GM10847 (cell line): ENCODE measurements around the gene LHX5.

Experiments used
- POLR2A ChIP-seq: IDR thresholded peaks from 2 replicates; pipeline ENCODE4 v1.6.1; 2011; ENCODE audit not compliant: insufficient read length; ENCODE audit errors: extremely low read depth

Gene LHX5

GRCh38 chr12:113437729-113438100, 34.0 kb downstream of the LHX5 start:
- no peak for TF ChIP-seq POLR2A

GRCh38 chr12:113436993-113437728, 34.5 kb downstream of the LHX5 start:
- TF ChIP-seq POLR2A = no peak

GRCh38 chr12:113436586-113436985, 35.1 kb downstream of the LHX5 start:
- no peak for TF ChIP-seq POLR2A

- no peak for TF ChIP-seq POLR2A
These were observed 36.3 kb downstream of the LHX5 start for GRCh38 chr12:113435367-113435766.

- TF ChIP-seq POLR2A = no peak
These were observed 38.7 kb downstream of the LHX5 start for GRCh38 chr12:113432986-113433385.

- TF ChIP-seq POLR2A = no peak
These were observed 43.2 kb downstream of the LHX5 start for GRCh38 chr12:113428482-113428881.

- no peak for TF ChIP-seq POLR2A
These were observed 43.8 kb downstream of the LHX5 start for GRCh38 chr12:113427882-113428281.

GRCh38 chr12:113425960-113426453, 45.7 kb downstream of the LHX5 start:
- no peak for TF ChIP-seq POLR2A

GRCh38 chr12:113424915-113425823, 46.5 kb downstream of the LHX5 start:
- no peak for TF ChIP-seq POLR2A

GRCh38 chr12:113424456-113424855, 47.2 kb downstream of the LHX5 start:
- TF ChIP-seq POLR2A = no peak

- TF ChIP-seq POLR2A = no peak
These were observed 48.6 kb downstream of the LHX5 start for GRCh38 chr12:113422886-113423669.

GRCh38 chr12:113422030-113422885, 49.4 kb downstream of the LHX5 start, which contains the start of gene SDSL:
Gene SDSL, plus strand, starts transcription at chr12:113422380. Its CDS starts 5,603 bp downstream, at chr12:113427983.
- no peak for TF ChIP-seq POLR2A

GRCh38 chr12:113420996-113421595, 50.6 kb downstream of the LHX5 start:
- no peak for TF ChIP-seq POLR2A
